Tibial artery (tissue), 4 donors: Measurements from ENCODE around the gene SMIM33.

Experiments
- DNase-seq, 2 donors: peaks; one replicate each; pipeline ENCODE4 v3.0.0-alpha.2; 2019
- H3K27ac ChIP-seq, 2 donors: fragments of 200-600 bp; sonication (generic) in 1 of 2; 1 replicate in 1 of 2; 2 replicates in 1 of 2; pipeline ENCODE4 v1.5.1; 2018 to 2019; ENCODE audit warnings: mild to moderate bottlenecking in 1 of 2
- H3K27me3 ChIP-seq, 2 donors: fragments of 200-600 bp; sonication (generic) in 1 of 2; one replicate each; pipeline versions ENCODE4 v1.5.1 to v1.6.0; 2016 to 2019
- H3K36me3 ChIP-seq, 3 donors: fragments of 200-600 bp; sonication (generic) in 2 of 3; one replicate each; pipeline ENCODE4 v1.5.1; 2016 to 2019; ENCODE audit warnings: mild to moderate bottlenecking in 2 of 3
- H3K4me1 ChIP-seq, 4 donors: fragments of 200-600 bp; sonication (generic) in 2 of 4; 1 replicate in 3 of 4; 2 replicates in 1 of 4; pipeline ENCODE4 v1.5.1; 2016 to 2019
- H3K4me3 ChIP-seq, 2 donors: fragments of 200-600 bp; sonication (generic) in 1 of 2; 1 replicate in 1 of 2; 2 replicates in 1 of 2; pipeline ENCODE4 v1.5.1; 2018 to 2019; ENCODE audit warnings: mild to moderate bottlenecking in 2 of 2
- H3K9me3 ChIP-seq, 3 donors: fragments of 200-600 bp; sonication (generic) in 1 of 3; one replicate each; pipeline ENCODE4 v1.5.1; 2016 to 2019
- intact Hi-C: fragments of 100-400 bp; cut with DNase I; formaldehyde crosslinking; loops from one replicate; pipeline ENCODE4 v1.15.0; 2023; ENCODE audit warnings: low total_unique reads
- TF ChIP-seq, protein P1 (sequence below), 2 experiments: fragments of 200-600 bp in 1 of 2; fragments of 450-650 bp in 1 of 2; IDR thresholded peaks; one replicate each; pipeline ENCODE4 v1.5.1; 2017 to 2019; ENCODE audit warnings: antibody characterized with exemption in 2 of 2, mild to moderate bottlenecking in 1 of 2, moderate library complexity in 1 of 2

Gene SMIM33

DNA sequence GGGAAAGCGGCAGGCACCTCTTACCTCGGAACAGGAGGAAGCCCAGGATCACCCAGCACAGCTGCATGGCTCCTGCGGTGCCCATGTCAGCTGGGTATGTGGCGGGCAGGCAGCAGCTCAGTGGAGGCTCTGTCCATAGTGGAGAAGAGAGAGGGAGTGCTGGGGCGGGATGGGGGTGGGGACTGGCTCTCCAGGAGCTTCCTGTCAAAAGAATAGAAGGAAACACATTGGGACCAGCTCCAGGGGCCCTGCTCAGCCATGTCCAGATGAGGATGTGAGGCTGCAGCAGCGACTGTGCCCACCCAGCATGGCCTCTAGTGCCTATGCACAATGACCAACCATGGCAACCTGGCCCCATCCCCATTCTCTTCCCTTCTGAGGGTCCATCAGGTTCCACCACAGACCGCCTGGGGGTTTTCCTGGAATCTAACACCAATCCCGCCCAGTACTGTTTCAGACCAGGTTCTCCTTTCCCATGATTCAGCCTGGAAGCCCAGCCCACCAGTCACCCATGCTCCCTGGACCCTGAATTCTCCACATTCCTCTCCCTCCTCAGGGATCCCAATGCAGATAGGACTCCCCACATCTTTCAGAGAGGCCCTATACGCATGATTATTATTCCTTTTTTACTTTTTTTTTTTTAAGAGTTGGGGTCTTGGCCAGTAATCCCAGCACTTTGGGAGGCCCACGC is 8.1 kb upstream of the SMIM33 start, which contains the start of gene ECSCR:
Gene ECSCR (minus strand): TSS at position 158 of the 691 bp plus-strand sequence. CDS start 73 bp downstream, at position 85.
- Histone ChIP-seq H3K9me3 (no peaks in the 10 kb centered on the region), H3K4me3 (peak within 1 kb of the TSS; percentile 16 to 20), H3K36me3 (no peaks in the 10 kb centered on the region), H3K4me1 (no peaks in the 10 kb centered on the region), H3K27ac (no peak within 1 kb of the TSS), H3K27me3 (no peaks in the 10 kb centered on the region)
- intact Hi-C loops: no loop called here
- DNase-seq: no peak
- TF ChIP-seq, protein P1, sequence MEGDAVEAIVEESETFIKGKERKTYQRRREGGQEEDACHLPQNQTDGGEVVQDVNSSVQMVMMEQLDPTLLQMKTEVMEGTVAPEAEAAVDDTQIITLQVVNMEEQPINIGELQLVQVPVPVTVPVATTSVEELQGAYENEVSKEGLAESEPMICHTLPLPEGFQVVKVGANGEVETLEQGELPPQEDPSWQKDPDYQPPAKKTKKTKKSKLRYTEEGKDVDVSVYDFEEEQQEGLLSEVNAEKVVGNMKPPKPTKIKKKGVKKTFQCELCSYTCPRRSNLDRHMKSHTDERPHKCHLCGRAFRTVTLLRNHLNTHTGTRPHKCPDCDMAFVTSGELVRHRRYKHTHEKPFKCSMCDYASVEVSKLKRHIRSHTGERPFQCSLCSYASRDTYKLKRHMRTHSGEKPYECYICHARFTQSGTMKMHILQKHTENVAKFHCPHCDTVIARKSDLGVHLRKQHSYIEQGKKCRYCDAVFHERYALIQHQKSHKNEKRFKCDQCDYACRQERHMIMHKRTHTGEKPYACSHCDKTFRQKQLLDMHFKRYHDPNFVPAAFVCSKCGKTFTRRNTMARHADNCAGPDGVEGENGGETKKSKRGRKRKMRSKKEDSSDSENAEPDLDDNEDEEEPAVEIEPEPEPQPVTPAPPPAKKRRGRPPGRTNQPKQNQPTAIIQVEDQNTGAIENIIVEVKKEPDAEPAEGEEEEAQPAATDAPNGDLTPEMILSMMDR (IDR thresholded peaks at IDR 0.05): no peak

DNA sequence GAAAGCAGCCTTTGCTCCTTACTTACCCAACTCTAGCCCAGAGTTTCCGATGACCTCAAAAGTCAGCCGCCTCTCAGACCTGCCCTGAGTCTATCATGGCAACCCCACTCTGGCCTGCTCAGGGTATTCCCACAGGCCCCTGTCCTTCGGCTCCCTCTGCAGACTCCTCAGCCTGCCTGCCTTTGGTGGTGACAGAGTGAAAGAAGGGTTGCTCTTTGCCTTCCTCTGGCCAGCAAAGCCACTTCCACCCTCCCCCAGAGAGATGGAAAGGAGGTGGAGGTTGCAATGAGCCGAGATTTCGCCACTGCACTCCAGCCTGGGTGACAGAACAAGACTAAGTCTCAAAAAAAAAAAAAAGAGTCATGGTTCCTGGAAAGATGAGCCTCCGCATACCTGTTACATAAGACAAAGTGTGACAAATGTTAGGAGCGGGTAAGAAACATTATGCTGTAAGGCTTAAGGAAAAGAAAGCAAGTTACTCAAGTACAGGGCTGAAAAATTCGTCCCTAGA is 2.3 kb upstream of the SMIM33 start:
- Histone ChIP-seq H3K27ac (no peak overlapping the region), H3K27me3 (no peaks in the 10 kb centered on the region), H3K9me3 (no peaks in the 10 kb centered on the region), H3K4me1 (no peaks in the 10 kb centered on the region), H3K36me3 (no peaks in the 10 kb centered on the region), H3K4me3 (no peak overlapping the region)
- TF ChIP-seq, protein P1 (IDR thresholded peaks at IDR 0.05): no peak
- DNase-seq: no peak
- intact Hi-C loops: no loop called here

DNA sequence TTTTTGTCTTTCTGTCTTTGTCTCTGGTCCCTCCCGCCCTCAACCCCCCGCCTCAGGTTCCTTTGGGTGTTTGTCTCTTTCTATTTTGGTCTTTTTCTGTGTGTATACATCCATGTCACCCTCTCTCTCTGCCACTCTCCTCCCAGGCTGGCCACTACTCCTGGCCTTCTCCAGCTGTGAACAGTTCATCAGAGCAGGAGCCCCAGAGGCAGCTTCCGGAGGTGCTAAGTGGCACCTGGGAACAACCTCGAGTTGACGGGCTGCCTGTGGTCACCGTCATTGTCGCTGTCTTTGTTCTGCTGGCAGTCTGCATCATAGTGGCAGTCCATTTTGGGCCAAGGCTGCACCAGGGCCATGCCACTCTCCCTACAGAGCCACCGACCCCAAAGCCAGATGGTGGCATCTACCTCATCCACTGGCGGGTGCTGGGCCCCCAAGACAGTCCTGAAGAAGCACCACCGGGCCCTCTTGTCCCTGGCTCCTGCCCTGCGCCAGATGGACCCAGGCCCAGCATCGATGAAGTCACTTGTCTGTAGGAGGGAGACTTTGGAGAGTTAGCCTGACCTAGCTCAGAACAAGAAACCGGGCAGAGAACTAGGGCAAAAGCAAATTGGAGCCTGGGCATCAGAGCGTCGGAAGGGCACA is 1.7 kb downstream of the SMIM33 start:
- Histone ChIP-seq H3K36me3 (peaks cover 0 to 28% (median 27%) of the 10 kb centered on the region in 3 donors), H3K4me3 (no peak overlapping the region), H3K9me3 (no peaks in the 10 kb centered on the region), H3K4me1 (no peaks in the 10 kb centered on the region), H3K27ac (no peak overlapping the region), H3K27me3 (no peaks in the 10 kb centered on the region)
- intact Hi-C loops: no loop called here
- TF ChIP-seq, protein P1 (IDR thresholded peaks at IDR 0.05): no peak
- no peak for DNase-seq

DNA sequence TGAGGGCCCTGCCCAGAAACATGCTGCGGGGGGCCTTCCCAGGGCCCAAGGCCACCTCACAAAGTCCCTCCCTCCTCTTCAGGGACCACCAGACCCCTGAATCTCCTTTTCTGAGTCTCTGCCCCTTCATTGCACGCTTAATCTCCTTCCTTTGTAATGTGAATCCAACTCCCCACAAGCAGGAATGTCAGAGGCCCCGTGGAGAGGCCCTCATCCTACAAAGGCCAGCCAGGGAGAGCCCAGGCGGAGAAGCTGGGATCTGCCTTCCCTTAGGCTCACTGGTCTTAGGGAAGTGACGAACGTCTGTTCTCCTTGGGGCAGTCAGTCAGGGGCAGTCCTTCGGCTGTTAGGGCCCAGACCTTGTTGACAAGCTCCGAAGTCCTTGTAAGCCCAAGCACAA is 2.3 kb downstream of the SMIM33 start:
- no peak for DNase-seq
- TF ChIP-seq, protein P1 (IDR thresholded peaks at IDR 0.05): no peak
- no peaks in the 10 kb centered on the region for H3K9me3 ChIP-seq
- H3K36me3 ChIP-seq: peaks cover 0 to 34% (median 33%) of the 10 kb centered on the region in 3 donors
- H3K27me3 ChIP-seq: no peaks in the 10 kb centered on the region
- intact Hi-C loops: no loop called here
- no peak overlapping the region for H3K27ac ChIP-seq
- no peak overlapping the region for H3K4me3 ChIP-seq
- H3K4me1 ChIP-seq: no peaks in the 10 kb centered on the region

DNA sequence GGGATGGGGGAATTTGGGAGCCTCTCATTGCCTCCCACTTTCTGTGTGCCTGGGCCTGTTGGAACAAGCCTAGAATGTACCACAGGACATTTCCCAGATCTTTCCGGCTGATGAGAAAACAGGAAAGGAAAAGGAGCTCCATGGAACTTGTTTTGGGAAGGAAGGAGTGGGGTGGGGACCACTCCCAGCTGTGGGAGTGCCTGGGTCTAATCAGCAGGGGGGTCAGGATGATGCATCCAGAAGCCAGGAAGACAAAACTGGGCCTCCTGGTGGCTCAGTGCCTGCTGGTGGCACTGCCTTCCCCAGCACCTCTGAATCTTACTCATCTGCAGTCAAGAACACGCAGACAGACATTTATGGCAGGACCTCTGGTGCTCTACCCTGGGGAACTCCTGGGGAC is 2.8 kb downstream of the SMIM33 start:
- H3K27ac ChIP-seq: no peak overlapping the region

More for the DNA sequence above, 2.8 kb downstream of the SMIM33 start:
- H3K9me3 ChIP-seq: no peaks in the 10 kb centered on the region
- intact Hi-C loops: no loop called here
- TF ChIP-seq, protein P1 (IDR thresholded peaks at IDR 0.05): no peak
- DNase-seq: no peak
- H3K4me1 ChIP-seq: peaks cover 0 to 4% (median 0%) of the 10 kb centered on the region in 4 donors
- H3K4me3 ChIP-seq: no peak overlapping the region
- H3K27me3 ChIP-seq: no peaks in the 10 kb centered on the region
- peaks cover 0 to 38% (median 38%) of the 10 kb centered on the region in 3 donors for H3K36me3 ChIP-seq
